ENCODE results near the gene C3orf20. TPM values are rescaled to one million over a fixed set of nuclear protein-coding genes. Genes with fewer than 3 reads are reported as not detected.

C3orf20 gene
- total RNA-seq, 1 experiment from 2014 or later: not detected

GRCh38 chr3:14801031-14801430, 126.1 kb downstream of the C3orf20 start:
- Histone ChIP-seq H4K20me1 (ENCODE audit: low read length) (no peaks in the 10 kb centered on the region), H3K36me3 (ENCODE audit: low read depth, low read length) (no peaks in the 10 kb centered on the region), H3K27ac (ENCODE audit: low read length) (no peak overlapping the region), H3F3A (ENCODE audit: low read length, unreplicated experiment) (no peaks in the 10 kb centered on the region), H3K79me2 (ENCODE audit: low read length) (no peaks in the 10 kb centered on the region), H3K4me2 (ENCODE audit: low read length) (no peak overlapping the region), H3K9me2 (replicated peaks; ENCODE audit: low read length) (no peaks in the 10 kb centered on the region), H3K4me3 (ENCODE audit: low read length) (no peak overlapping the region), H3K27me3 (ENCODE audit: low read length) (peaks cover 51% of the 10 kb centered on the region), H2AFZ (ENCODE audit: low read length) (no peak overlapping the region), H3K9me3 (ENCODE audit: low read length) (no peaks in the 10 kb centered on the region), H3K9ac (ENCODE audit: low read length) (no peak overlapping the region), H3K4me1 (ENCODE audit: insufficient read depth, low read length) (peaks cover 7% of the 10 kb centered on the region; the same call in 1 of the 2 replicates)
- intact Hi-C loops (cut with micrococcal nuclease): no loop called here
- no peak for DNase-seq
- POLR2A ChIA-PET (ENCODE audit: unreplicated experiment): no interaction called here
- ATAC-seq: no peak
- CTCF ChIA-PET: no interaction called here
- no TSS peak for BruUV-seq (replicated peaks)
- TF ChIP-seq EZH2 (IDR thresholded peaks at IDR 0.05; ENCODE audit: low read length, unreplicated experiment) (no peak), EZH2phosphoT487 (IDR thresholded peaks at IDR 0.05; ENCODE audit: borderline replicate concordance, low read length) (no peak)
- TF ChIP-seq, protein P1, sequence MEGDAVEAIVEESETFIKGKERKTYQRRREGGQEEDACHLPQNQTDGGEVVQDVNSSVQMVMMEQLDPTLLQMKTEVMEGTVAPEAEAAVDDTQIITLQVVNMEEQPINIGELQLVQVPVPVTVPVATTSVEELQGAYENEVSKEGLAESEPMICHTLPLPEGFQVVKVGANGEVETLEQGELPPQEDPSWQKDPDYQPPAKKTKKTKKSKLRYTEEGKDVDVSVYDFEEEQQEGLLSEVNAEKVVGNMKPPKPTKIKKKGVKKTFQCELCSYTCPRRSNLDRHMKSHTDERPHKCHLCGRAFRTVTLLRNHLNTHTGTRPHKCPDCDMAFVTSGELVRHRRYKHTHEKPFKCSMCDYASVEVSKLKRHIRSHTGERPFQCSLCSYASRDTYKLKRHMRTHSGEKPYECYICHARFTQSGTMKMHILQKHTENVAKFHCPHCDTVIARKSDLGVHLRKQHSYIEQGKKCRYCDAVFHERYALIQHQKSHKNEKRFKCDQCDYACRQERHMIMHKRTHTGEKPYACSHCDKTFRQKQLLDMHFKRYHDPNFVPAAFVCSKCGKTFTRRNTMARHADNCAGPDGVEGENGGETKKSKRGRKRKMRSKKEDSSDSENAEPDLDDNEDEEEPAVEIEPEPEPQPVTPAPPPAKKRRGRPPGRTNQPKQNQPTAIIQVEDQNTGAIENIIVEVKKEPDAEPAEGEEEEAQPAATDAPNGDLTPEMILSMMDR (conservative IDR thresholded peaks at IDR 0.05; ENCODE audit: low read depth, low read length): no peak

- Histone ChIP-seq H3K27me3 (ENCODE audit: low read length) (peaks cover 43% of the 10 kb centered on the region), H3K9ac (ENCODE audit: low read length) (no peak overlapping the region), H3F3A (ENCODE audit: low read length, unreplicated experiment) (no peaks in the 10 kb centered on the region), H2AFZ (ENCODE audit: low read length) (no peak overlapping the region), H3K4me1 (ENCODE audit: insufficient read depth, low read length) (peaks cover 7% of the 10 kb centered on the region; the same call in 1 of the 2 replicates), H3K36me3 (ENCODE audit: low read depth, low read length) (no peaks in the 10 kb centered on the region), H3K4me2 (ENCODE audit: low read length) (no peak overlapping the region), H3K9me2 (replicated peaks; ENCODE audit: low read length) (no peaks in the 10 kb centered on the region), H3K4me3 (ENCODE audit: low read length) (no peak overlapping the region), H3K79me2 (ENCODE audit: low read length) (no peaks in the 10 kb centered on the region), H3K9me3 (ENCODE audit: low read length) (no peaks in the 10 kb centered on the region), H3K27ac (ENCODE audit: low read length) (no peak overlapping the region), H4K20me1 (ENCODE audit: low read length) (no peaks in the 10 kb centered on the region)
- DNase-seq: no peak
- TF ChIP-seq, protein P1 (conservative IDR thresholded peaks at IDR 0.05; ENCODE audit: low read depth, low read length): no peak
- TF ChIP-seq EZH2 (IDR thresholded peaks at IDR 0.05; ENCODE audit: low read length, unreplicated experiment): no peak
- no peak for TF ChIP-seq EZH2phosphoT487 (IDR thresholded peaks at IDR 0.05; ENCODE audit: borderline replicate concordance, low read length)
- ATAC-seq: no peak
- CTCF ChIA-PET: no interaction called here
- POLR2A ChIA-PET (ENCODE audit: unreplicated experiment): no interaction called here
- intact Hi-C loops (cut with micrococcal nuclease): no loop called here
- BruUV-seq (replicated peaks): no TSS peak
These were observed 126.9 kb downstream of the C3orf20 start for GRCh38 chr3:14801668-14802380.

GRCh38 chr3:14802381-14802731, 127.4 kb downstream of the C3orf20 start:
- no peak overlapping the region for H3K4me3 ChIP-seq (ENCODE audit: low read length)
- TF ChIP-seq EZH2phosphoT487 (IDR thresholded peaks at IDR 0.05; ENCODE audit: borderline replicate concordance, low read length): no peak
- TF ChIP-seq, protein P1 (conservative IDR thresholded peaks at IDR 0.05; ENCODE audit: low read depth, low read length): no peak
- ATAC-seq: no peak
- BruUV-seq (replicated peaks): no TSS peak
- POLR2A ChIA-PET (ENCODE audit: unreplicated experiment): no interaction called here
- intact Hi-C loops (cut with micrococcal nuclease): no loop called here
- H3K4me2 ChIP-seq (ENCODE audit: low read length): no peak overlapping the region
- H3K4me1 ChIP-seq (ENCODE audit: insufficient read depth, low read length): peaks cover 7% of the 10 kb centered on the region; the same call in 1 of the 2 replicates
- no peaks in the 10 kb centered on the region for H3K9me2 ChIP-seq (replicated peaks; ENCODE audit: low read length)
- no peak overlapping the region for H2AFZ ChIP-seq (ENCODE audit: low read length)
- H3K9me3 ChIP-seq (ENCODE audit: low read length): no peaks in the 10 kb centered on the region
- no peaks in the 10 kb centered on the region for H3K79me2 ChIP-seq (ENCODE audit: low read length)
- H3K9ac ChIP-seq (ENCODE audit: low read length): no peak overlapping the region
- H3F3A ChIP-seq (ENCODE audit: low read length, unreplicated experiment): no peaks in the 10 kb centered on the region
- peaks cover 40% of the 10 kb centered on the region for H3K27me3 ChIP-seq (ENCODE audit: low read length)
- CTCF ChIA-PET: no interaction called here
- no peak overlapping the region for H3K27ac ChIP-seq (ENCODE audit: low read length)
- DNase-seq: no peak
- H4K20me1 ChIP-seq (ENCODE audit: low read length): no peaks in the 10 kb centered on the region
- H3K36me3 ChIP-seq (ENCODE audit: low read depth, low read length): no peaks in the 10 kb centered on the region

Data from PC-3 (cell line).